ENCODE results near the gene TXK. TPM values are rescaled to one million over a fixed set of nuclear protein-coding genes. Genes with fewer than 3 reads are reported as not detected.
A peak's percentile ranks its signal among the peaks of the same experiment; 100 is the strongest.

The TXK gene
- total RNA-seq, 6 experiments from 2014 or later = 0.62 to 2.5 (median 1.5) TPM

DNA sequence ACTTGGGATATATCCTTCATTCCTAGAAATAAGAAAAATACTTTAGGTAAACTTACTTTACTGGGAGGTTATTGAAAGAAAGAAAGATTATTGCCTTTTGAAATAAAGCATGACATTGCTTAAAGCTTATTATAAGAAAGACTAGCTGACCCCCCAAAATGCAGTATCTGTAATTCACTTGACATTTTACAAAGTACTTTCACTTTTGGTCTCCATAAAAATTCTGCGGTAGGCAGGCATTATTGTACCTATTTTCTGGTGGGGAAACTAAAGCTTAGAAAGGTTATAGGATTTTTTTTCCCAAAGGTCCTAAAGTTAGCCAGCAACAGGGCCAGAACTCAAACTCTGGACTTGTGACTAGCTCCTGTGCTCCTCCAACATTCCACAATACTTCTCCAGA lies 29.7 kb upstream of the TXK start:
- no peaks in the 10 kb centered on the region for H3K27me3 ChIP-seq
- peaks cover 0 to 10% (median 2%) of the 10 kb centered on the region in 4 donors for H3K4me1 ChIP-seq
- peak overlapping the region in 2 of 3 donors; percentile 2 to 20 for H3K4me3 ChIP-seq
- no peak for TF ChIP-seq POLR2A (IDR thresholded peaks at IDR 0.05)
- TF ChIP-seq, protein P1, sequence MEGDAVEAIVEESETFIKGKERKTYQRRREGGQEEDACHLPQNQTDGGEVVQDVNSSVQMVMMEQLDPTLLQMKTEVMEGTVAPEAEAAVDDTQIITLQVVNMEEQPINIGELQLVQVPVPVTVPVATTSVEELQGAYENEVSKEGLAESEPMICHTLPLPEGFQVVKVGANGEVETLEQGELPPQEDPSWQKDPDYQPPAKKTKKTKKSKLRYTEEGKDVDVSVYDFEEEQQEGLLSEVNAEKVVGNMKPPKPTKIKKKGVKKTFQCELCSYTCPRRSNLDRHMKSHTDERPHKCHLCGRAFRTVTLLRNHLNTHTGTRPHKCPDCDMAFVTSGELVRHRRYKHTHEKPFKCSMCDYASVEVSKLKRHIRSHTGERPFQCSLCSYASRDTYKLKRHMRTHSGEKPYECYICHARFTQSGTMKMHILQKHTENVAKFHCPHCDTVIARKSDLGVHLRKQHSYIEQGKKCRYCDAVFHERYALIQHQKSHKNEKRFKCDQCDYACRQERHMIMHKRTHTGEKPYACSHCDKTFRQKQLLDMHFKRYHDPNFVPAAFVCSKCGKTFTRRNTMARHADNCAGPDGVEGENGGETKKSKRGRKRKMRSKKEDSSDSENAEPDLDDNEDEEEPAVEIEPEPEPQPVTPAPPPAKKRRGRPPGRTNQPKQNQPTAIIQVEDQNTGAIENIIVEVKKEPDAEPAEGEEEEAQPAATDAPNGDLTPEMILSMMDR (IDR thresholded peaks at IDR 0.05) = no peak
- WGBS (ENCODE audit: insufficient coverage, low coverage, low lambda C conversion rate, missing lambda C conversion rate) = 6% methylated on average over 1 of the region's 1 CpG
- ATAC-seq (peak in 3 of 4 donors; percentile 18 to 53 (median 26)), DNase-seq (no peak)
- no peaks in the 10 kb centered on the region for H3K9me3 ChIP-seq
- no peaks in the 10 kb centered on the region for H3K36me3 ChIP-seq
- intact Hi-C loops (cut with DNase I) = no loop called here
- no peak overlapping the region for H3K27ac ChIP-seq

DNA sequence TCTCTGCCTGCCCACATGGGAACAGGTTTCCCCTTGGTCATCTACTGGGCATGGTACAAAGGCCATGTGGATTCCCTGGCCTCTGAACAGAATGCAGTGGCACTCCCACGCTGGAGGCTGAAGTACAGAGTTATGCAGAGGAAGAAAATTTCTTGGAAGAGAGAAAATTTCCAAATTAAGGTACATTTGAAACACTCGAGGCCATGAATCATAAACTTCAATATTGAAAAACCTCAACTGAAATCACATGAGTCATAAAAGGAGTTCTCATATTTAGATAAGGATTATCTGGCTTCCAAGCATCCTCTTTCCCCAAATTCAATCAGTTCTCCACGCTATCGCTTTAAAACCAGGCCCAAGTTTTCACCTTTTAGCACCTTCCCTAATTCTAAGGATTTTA lies 28.1 kb upstream of the TXK start:
- ATAC-seq = peak in 3 of 4 donors; percentile 36 to 80 (median 42)
- no peaks in the 10 kb centered on the region for H3K36me3 ChIP-seq
- intact Hi-C loops (cut with DNase I) = no loop called here
- TF ChIP-seq, protein P1 (IDR thresholded peaks at IDR 0.05) = no peak
- TF ChIP-seq POLR2A (IDR thresholded peaks at IDR 0.05) = no peak
- H3K27me3 ChIP-seq = no peaks in the 10 kb centered on the region
- no peaks in the 10 kb centered on the region for H3K9me3 ChIP-seq
- WGBS (ENCODE audit: insufficient coverage, low coverage, low lambda C conversion rate, missing lambda C conversion rate) = 60% methylated on average over 4 of the region's 4 CpGs
- no peak overlapping the region for H3K27ac ChIP-seq
- H3K4me1 ChIP-seq = peaks cover 0 to 10% (median 2%) of the 10 kb centered on the region in 4 donors
- DNase-seq = no peak
- H3K4me3 ChIP-seq = no peak overlapping the region

DNA sequence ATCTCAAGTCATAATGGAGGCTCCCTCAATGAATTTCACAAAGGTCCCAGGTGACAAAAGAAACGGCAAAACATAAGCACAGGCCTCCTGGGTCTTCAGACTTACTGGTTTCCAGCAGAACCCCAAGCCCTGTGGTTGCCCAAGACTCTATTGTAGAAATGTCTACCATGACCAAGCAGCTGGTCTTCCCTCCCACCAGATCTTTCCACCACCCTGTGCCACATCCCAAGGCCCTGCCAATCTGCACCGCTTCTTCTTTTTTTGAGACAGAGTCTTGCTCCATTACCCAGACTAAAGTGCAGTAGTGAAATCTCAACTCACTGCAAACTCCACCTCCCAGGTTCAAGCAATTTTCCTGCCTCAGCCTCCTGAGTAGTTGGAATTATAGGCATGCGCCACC lies 23.2 kb upstream of the TXK start:
- no peaks in the 10 kb centered on the region for H3K27me3 ChIP-seq
- no peak overlapping the region for H3K4me3 ChIP-seq
- DNase-seq = no peak
- no peaks in the 10 kb centered on the region for H3K9me3 ChIP-seq
- H3K36me3 ChIP-seq = no peaks in the 10 kb centered on the region
- intact Hi-C loops (cut with DNase I) = no loop called here
- ATAC-seq = no peak
- H3K4me1 ChIP-seq = no peaks in the 10 kb centered on the region
- H3K27ac ChIP-seq = no peak overlapping the region
- TF ChIP-seq, protein P1 (IDR thresholded peaks at IDR 0.05) = no peak
- TF ChIP-seq POLR2A (IDR thresholded peaks at IDR 0.05) = no peak
- 100% methylated on average over 1 of the region's 3 CpGs for WGBS (ENCODE audit: insufficient coverage, low coverage, low lambda C conversion rate, missing lambda C conversion rate)

DNA sequence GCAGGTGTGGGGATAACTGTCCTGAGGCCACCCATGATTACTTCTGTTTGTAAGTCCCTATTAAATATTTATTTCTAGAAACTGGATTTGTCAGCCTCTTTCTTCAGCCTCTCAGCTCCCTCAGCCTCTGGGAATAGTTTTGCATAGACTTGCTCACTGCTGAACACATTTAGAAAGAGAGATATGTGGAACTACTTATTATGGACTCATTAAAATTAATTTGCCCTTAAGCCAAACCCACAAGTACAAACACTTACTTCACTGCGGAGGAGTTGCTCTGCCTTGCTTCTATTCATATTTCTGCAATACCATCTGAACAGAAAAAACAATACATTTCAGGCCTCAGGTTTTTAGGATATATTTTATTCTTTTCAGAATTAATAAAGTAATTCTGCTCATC lies 22.4 kb upstream of the TXK start:
- Histone ChIP-seq H3K27ac (no peak overlapping the region), H3K9me3 (no peaks in the 10 kb centered on the region), H3K27me3 (no peaks in the 10 kb centered on the region), H3K4me3 (no peak overlapping the region), H3K36me3 (no peaks in the 10 kb centered on the region), H3K4me1 (no peaks in the 10 kb centered on the region)
- intact Hi-C loops (cut with DNase I) = no loop called here
- ATAC-seq (no peak), DNase-seq (no peak)
- no peak for TF ChIP-seq POLR2A (IDR thresholded peaks at IDR 0.05)
- TF ChIP-seq, protein P1 (IDR thresholded peaks at IDR 0.05) = no peak
- WGBS (ENCODE audit: insufficient coverage, low coverage, low lambda C conversion rate, missing lambda C conversion rate) = 100% methylated on average over 1 of the region's 1 CpG

Measured in right lobe of liver (tissue), 6 donors.